ENCODE data around the gene AP3B1. TPM values are rescaled to one million over a fixed set of nuclear protein-coding genes. Genes with fewer than 3 reads are reported as not detected.

AP3B1 gene
- total and polyA plus RNA-seq, 2 of the 8 experiments (the other 6 are each of a cell fraction or from before 2014, with no cell fraction given) = 45.8 to 48.3 TPM

DNA sequence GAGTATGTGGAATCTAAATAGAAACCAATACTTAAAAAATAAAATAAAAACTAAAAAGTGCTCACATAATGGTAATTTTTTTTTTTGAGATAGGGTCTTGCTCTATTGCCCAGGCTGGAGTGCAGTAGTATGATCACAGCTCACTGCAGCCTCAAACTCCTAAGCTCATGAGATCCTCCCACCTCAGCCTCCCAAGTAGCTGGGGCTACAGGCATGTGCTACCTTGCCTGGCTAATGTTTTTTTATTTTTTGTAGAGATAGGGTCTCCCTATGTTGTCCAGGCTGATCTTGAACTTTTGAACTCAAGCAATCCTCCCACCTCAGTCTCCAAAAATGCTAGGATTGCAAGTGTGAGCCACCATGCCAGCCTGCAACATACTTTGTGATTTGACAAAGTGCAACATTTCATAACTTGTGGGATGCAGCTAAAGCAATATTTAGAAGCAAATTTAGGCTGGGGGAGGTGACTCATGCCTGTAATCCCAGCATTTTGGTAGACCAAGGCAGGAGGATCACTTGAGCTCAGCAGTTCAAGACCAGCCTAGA, 18.4 kb downstream of the AP3B1 start:
- no peak overlapping the region for H2AK5ac ChIP-seq (ENCODE audit: low read depth, low read length)
- peaks cover 0 to 7% of the 10 kb centered on the region in 2 experiments for H4K20me1 ChIP-seq (replicated peaks in 1 of 2; ENCODE audit: control insufficient read depth in 1 of 2, insufficient read depth in 2 of 2, low read length in 2 of 2)
- no peak overlapping the region for H2BK20ac ChIP-seq (ENCODE audit: low read length)
- H3K9me3 ChIP-seq (ENCODE audit: insufficient read depth in 2 of 2, low read depth in 1 of 2, low read length in 1 of 2) = no peaks in the 10 kb centered on the region
- no peak overlapping the region for H3K4me3 ChIP-seq (ENCODE audit: extremely low read depth in 1 of 4, insufficient read depth in 2 of 4, low read depth in 3 of 4, low read length in 4 of 4)
- H3K27ac ChIP-seq (ENCODE audit: low read depth, low read length) = no peak overlapping the region
- no peak overlapping the region for H4K8ac ChIP-seq (ENCODE audit: extremely low read depth, insufficient read depth, low read length)
- H2BK120ac ChIP-seq (replicated peaks; ENCODE audit: low read depth, low read length) = no peak overlapping the region
- no peak overlapping the region for H2BK15ac ChIP-seq (ENCODE audit: low read length)
- H3K14ac ChIP-seq (ENCODE audit: insufficient read length) = no peak overlapping the region
- no peak overlapping the region for H3K4me2 ChIP-seq (ENCODE audit: insufficient read depth in 1 of 2, low read depth in 2 of 2, low read length in 2 of 2)
- H3K56ac ChIP-seq (replicated peaks; ENCODE audit: insufficient read length, low read depth, low read length) = no peak overlapping the region
- H2BK5ac ChIP-seq (ENCODE audit: low read depth, low read length) = no peak overlapping the region
- peaks cover 2% of the 10 kb centered on the region; the same call in 1 of the 2 replicates for H3K79me1 ChIP-seq (ENCODE audit: low read depth, low read length)
- DNase-seq (ENCODE audit: low read depth in 1 of 2, low spot score in 2 of 2) = no peak
- H3K36me3 ChIP-seq (ENCODE audit: control insufficient read depth in 2 of 4, insufficient read depth in 4 of 4, low read length in 3 of 4) = no peaks in the 10 kb centered on the region
- no peak overlapping the region for H4K5ac ChIP-seq (ENCODE audit: insufficient read length, low read depth, low read length)
- H3K23me2 ChIP-seq (ENCODE audit: low read depth, low read length) = no peaks in the 10 kb centered on the region
- peaks cover 2 to 66% of the 10 kb centered on the region in 2 experiments; a peak in 3 of 4 replicates for H3K79me2 ChIP-seq (ENCODE audit: control insufficient read depth in 1 of 2, insufficient read depth in 2 of 2, low read length in 2 of 2)
- no peak for FAIRE-seq
- H3K4ac ChIP-seq (replicated peaks; ENCODE audit: insufficient read length, low read depth, low read length) = no peak overlapping the region
- H3K9ac ChIP-seq (replicated peaks in 1 of 4; ENCODE audit: extremely low read depth in 1 of 4, low read depth in 3 of 4, low read length in 3 of 4) = no peak overlapping the region
- H2AFZ ChIP-seq (ENCODE audit: low read length) = no peak overlapping the region
- no peak overlapping the region for H4K91ac ChIP-seq (replicated peaks; ENCODE audit: insufficient read length, low read length)
- no peak overlapping the region for H3K18ac ChIP-seq (ENCODE audit: extremely low read depth, low read length)
- H3K23ac ChIP-seq (ENCODE audit: insufficient read length) = no peak overlapping the region
- ChIA-PET POLR2A (ENCODE audit: partially characterized antibody) (no interaction called here), CTCF (ENCODE audit: partially characterized antibody) (interaction anchor here (1.2 kb wide), 1 partner anchor 48 kb away, joined by 3 read pairs; no protein-coding TSS in a partner anchor)
- H3K4me1 ChIP-seq (replicated peaks in 1 of 4; ENCODE audit: control insufficient read depth in 3 of 4, insufficient read depth in 4 of 4, low read length in 3 of 4) = peaks cover 0 to 7% (median 6%) of the 10 kb centered on the region in 4 experiments; a peak in 4 of 7 replicates
- H2BK12ac ChIP-seq (ENCODE audit: low read depth, low read length) = no peak overlapping the region
- H3K27me3 ChIP-seq (replicated peaks in 1 of 4; ENCODE audit: control insufficient read depth in 3 of 4, extremely low read depth in 1 of 4, insufficient read depth in 3 of 4, low read length in 3 of 4) = no peaks in the 10 kb centered on the region
- TF ChIP-seq, protein P1, sequence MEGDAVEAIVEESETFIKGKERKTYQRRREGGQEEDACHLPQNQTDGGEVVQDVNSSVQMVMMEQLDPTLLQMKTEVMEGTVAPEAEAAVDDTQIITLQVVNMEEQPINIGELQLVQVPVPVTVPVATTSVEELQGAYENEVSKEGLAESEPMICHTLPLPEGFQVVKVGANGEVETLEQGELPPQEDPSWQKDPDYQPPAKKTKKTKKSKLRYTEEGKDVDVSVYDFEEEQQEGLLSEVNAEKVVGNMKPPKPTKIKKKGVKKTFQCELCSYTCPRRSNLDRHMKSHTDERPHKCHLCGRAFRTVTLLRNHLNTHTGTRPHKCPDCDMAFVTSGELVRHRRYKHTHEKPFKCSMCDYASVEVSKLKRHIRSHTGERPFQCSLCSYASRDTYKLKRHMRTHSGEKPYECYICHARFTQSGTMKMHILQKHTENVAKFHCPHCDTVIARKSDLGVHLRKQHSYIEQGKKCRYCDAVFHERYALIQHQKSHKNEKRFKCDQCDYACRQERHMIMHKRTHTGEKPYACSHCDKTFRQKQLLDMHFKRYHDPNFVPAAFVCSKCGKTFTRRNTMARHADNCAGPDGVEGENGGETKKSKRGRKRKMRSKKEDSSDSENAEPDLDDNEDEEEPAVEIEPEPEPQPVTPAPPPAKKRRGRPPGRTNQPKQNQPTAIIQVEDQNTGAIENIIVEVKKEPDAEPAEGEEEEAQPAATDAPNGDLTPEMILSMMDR (IDR thresholded peaks at IDR 0.05; ENCODE audit: control extremely low read depth in 1 of 3, insufficient read depth in 1 of 3, low read depth in 1 of 3, low read length in 3 of 3) = no peak
- no peak for TF ChIP-seq SRF (IDR thresholded peaks at IDR 0.05; ENCODE audit: low read depth, low read length)

Measured in H1 (cell line).